M059J (cell line): ENCODE data around the gene SEC31A. TPM values are rescaled to one million over a fixed set of nuclear protein-coding genes. Genes with fewer than 3 reads are reported as not detected.

Experiments
- DNase-seq: peaks from one replicate; pipeline ENCODE4 v3.0.0-alpha.2; 2012; ENCODE audit warnings: low read depth
- total RNA-seq: library from RNA; depleted of rRNA; stranded (reverse); fragments of >200 nt; shearing (Covaris generic); gene quantifications from 2 replicates; pipeline ENCODE4 v1.2.3, GENCODE V29; 2014

The SEC31A gene
- total RNA-seq, 1 experiment from 2014 or later, result 205 TPM

GRCh38 chr4:82797405-82798111, 93.4 kb downstream of the SEC31A start:
- DNase-seq, result peak; percentile 42

GRCh38 chr4:82797040-82797404, 93.9 kb downstream of the SEC31A start:
- DNase-seq, result peak; percentile 22

- DNase-seq, result peak; percentile 21
Measured at GRCh38 chr4:82792912-82793649, 97.9 kb downstream of the SEC31A start.

- DNase-seq, result no peak
Measured at GRCh38 chr4:82791179-82791578, 99.8 kb downstream of the SEC31A start.

- DNase-seq, result no peak
Measured at GRCh38 chr4:82790060-82790660, 100.8 kb downstream of the SEC31A start.

GRCh38 chr4:82789025-82789776, 101.8 kb downstream of the SEC31A start:
- peak; percentile 37 for DNase-seq

DNA sequence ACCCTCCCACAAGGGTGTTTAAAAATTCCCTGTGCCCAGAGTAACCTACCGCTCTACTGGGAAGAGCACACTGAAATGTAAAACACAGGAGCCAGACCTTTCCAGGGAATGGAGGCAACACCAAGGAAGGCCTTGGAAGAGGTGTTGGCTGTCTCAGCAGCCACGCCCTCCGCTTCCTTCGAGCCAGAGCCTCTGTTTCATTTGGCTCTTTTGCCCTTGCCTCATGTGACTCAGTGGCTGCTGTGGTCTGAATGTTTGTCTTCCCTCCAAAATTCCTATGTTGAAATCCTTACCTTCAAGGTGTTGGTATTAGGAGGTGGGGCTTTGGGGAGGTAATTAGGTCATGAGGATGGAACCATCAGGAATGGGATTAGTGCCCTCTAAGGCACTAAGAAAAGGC, 103.6 kb downstream of the SEC31A start:
- DNase-seq, result peak; percentile 44

DNA sequence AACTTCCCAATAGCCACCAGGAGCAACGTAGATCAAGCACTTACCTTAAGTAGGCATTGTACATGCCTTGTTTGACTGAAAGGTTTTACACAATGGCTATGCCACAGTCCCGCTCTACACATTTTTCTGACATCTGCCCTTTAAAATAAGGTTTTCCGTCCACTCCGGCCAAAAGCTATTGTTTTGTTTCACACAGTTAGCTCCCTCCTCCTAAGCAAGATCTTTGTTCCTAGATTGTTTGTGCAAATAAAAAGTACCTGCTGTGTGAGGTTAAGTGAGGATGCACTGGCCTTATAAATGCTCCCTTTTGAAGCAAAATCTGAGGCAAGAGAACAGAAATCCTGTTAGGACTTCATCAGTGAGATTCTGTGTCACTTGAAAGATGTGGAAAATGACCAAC, 104.1 kb downstream of the SEC31A start:
- DNase-seq, result no peak

DNA sequence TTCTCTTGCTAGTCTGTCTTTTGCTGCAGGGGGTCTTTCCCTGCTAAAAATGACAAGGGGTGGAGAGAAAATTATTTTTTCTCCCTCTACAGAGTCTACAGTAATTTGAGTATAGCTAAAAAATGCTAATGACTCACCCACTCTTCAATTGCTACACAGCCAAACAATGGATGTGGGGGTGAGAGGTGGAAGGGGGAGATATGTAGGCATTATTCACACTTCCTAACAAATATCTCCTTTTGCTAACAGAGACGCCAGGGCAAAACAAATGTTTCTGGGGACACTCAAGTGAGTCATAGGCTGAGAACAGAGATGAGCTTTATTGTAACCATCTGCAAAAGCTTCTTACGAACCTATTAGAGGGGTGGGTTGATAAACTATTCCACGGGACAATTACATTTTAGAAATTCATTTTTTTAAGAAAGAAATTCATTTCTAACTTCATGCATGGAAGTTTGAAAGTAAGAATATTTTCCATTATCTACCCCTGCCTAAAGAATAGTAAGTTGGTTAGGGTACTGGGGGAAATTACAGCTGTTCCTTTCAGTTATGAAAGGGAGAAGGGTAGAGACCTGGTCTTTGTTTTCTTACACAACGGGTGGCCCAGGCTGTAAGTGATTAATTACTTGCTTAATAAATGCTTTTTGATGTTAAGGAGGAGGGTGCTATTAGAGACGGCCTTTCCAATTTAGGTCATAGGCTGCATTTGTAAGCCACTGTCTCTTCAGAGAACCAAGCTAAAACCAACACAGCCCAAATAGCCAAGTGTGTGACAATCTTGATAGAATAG, 105.1 kb downstream of the SEC31A start:
- peak; percentile 91 for DNase-seq

DNA sequence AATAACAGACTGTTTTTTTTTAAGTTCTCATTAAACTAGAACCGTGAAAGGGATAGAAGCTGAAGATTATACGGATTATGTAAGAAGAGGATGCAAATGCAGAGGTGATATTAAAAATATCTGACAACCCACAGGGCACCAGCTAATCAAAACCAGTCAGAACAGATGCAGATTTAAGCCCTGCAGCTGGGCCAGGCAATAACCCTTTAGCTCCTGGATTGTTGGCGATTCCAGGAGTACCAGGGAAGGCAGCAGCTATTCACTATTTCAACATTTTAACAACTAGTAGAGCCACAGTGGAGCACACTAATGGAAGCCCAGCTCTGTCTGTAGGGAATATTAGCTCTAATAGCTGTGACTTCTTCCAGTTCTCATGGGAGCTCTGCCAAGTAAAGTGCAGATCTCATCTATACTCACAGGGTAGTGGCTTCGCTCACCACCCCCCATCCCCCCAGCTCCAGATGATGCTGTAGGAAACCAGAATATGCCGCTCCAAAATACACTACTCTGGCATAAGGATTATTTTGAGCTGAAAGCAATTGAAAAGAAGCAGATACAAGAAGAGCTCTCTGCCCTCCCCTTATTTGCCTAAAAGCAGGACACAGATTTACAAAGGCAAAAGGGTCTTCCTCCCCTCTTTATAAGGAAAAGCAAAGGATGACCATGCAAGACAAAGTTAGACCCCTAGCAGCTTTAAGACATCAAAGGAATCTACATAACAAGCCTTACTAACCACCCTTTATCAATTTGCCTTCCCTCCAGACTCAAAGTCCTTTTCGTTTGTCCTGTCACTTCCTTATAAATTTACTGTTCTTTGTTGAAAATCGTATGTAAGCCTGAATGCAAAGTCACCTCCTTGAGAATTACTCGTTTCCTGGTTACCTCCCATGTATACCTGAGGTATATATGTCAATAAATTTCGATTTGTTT, 106.0 kb downstream of the SEC31A start:
- DNase-seq, result peak; percentile 61

DNA sequence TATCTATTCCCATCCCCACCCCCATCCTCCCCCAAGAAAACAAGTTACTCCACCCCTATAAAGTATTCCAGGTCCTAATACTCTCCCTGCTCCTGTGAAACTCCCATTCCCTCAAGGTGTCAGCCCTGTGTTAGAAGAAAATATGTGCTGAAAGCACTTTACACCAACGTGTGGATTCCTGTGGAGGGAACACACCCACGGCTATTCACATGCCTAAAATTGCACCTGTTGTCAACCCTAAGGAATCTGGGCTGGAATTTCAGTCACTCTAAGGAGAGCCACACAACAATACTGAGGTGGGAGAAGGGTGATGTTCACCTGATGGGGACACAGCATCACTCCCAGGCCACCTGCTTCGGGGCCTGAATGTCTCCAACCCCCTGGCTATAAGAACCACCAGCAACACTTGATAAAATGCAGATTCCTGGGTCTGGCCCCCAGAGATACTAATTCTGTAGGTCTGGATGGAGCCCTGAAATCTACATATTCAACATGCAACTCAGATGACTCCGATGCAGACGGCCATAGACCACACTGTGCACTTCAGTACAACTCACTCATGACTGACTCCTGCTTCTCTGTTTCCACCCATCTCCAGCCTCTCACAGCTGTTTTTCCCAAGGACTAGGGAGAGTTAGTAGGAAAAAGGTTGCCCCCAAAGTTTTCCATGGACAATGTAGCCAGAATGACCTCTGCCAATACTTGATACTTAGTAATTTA, 108.2 kb downstream of the SEC31A start:
- DNase-seq, result no peak

DNA sequence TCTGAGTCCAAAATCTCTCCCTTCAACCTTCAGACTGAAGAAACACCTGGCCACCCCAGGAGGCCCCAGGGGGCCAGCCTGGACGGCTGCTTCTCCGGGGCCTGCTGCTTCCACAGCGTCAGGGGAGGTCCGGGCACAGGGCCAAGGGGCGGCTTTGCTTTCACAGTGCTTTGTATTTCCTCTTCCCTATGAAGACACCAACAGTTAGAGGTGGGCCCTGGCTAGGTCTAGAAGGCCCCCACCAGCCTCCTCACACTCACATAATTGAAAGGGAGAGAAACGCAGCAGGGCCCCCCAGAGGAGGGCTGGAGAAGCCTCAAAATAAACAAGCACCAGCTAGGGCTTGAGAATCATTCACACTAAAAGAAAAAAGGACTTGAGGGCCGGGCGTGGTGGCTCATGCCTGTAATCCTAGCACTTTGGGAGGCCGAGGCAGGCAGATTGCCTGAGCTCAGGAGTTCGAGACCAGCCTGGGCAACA, 110.2 kb downstream of the SEC31A start:
- peak; percentile 63 for DNase-seq

DNA sequence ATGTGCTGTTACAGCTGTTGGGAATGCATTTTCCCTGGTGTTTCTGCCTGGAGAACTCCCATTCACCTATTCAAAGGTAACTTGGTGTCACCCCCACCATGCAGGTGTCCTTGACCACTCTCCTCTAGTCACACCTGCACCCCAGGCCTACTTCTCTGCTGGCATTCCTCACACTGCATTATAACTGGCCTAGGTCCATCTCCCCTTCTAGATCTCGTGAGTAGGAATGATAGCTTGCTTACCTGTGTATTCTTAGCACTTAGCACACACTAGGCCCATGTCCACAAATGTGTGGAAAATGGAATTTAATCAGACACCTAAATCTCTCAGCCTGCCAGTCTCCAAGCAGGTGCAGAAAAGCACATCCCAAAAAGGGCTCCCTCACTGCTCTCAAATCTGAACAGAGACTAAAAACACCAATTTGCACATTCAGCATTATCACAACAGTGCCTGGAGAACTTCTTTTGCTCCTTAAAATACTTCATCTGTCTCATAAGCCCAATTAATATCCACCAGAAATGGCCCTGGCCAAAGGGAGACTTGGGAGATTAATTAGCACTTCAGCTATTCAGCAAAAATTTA, 110.7 kb downstream of the SEC31A start:
- DNase-seq, result no peak

- DNase-seq, result peak; percentile 4
Measured at GRCh38 chr4:82779032-82779431, 111.9 kb downstream of the SEC31A start.

- DNase-seq, result no peak
Measured at GRCh38 chr4:82777857-82778525, 113.0 kb downstream of the SEC31A start.

DNA sequence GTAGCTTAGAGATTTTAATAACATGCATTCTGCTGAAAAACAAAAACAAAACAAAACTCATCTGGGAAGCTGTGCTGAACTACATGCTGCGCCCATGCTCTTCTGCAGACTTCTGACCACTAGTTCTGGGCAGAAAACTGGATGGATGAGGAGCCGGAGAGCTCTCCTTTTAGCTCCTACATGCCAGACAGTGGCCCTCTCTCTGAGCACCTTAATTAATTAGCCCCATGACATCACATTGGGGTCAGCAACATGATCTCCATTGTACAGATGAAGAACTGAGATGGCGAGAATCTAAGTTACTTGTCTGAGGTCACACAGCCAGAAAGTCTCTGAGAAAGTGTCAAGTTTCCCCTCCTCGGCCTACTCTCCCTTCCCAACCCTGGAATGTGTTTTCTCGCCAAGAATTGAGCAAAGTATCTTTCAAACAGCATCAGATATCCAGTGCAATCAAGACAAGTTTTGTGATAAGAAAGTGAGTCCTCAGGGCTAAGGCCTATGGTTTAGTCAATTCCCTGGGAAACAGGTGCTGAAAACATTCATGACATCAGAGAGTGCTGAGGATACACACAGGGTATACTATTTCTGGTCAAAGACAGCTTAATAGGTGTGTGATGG, 113.9 kb downstream of the SEC31A start:
- peak; percentile 31 for DNase-seq

GRCh38 chr4:82775243-82775642, 115.7 kb downstream of the SEC31A start:
- no peak for DNase-seq

GRCh38 chr4:82774711-82775171, 116.2 kb downstream of the SEC31A start:
- DNase-seq, result peak; percentile 3
